Mesenchymal stem cell (in vitro differentiated cells and primary cell): Measurements from ENCODE around the gene STK17A.

Source experiments
- DNase-seq: peaks from one replicate; pipeline ENCODE4 v3.0.0-alpha.2; 2013
- H2AFZ ChIP-seq: one replicate; pipeline ENCODE4 v1.6.1; 2013; ENCODE audit warnings: low read depth, mild to moderate bottlenecking, control low read depth, inconsistent platforms, low read length, moderate library complexity
- H2AK5ac ChIP-seq: 2 replicates; pipeline ENCODE4 v1.6.1; 2013; ENCODE audit warnings: low read length, moderate library complexity, mild to moderate bottlenecking, inconsistent platforms; ENCODE audit not compliant: severe bottlenecking
- H2BK120ac ChIP-seq: one replicate; pipeline ENCODE4 v1.6.1; 2013; ENCODE audit warnings: low read depth, mild to moderate bottlenecking, inconsistent platforms, low read length, moderate library complexity
- H2BK12ac ChIP-seq, 2 experiments: one replicate each; pipeline ENCODE4 v1.6.1; 2013; ENCODE audit warnings: inconsistent platforms in 2 of 2, low read length in 2 of 2, mild to moderate bottlenecking in 2 of 2, moderate library complexity in 2 of 2, control low read depth in 1 of 2
- H2BK15ac ChIP-seq: one replicate; pipeline ENCODE4 v1.6.1; 2013; ENCODE audit warnings: mild to moderate bottlenecking, low read depth, inconsistent platforms; ENCODE audit not compliant: poor library complexity, severe bottlenecking
- H2BK5ac ChIP-seq: 2 replicates; pipeline ENCODE4 v1.6.1; 2013; ENCODE audit warnings: low read depth, mild to moderate bottlenecking, low read length, control low read depth, inconsistent platforms; ENCODE audit not compliant: poor library complexity, severe bottlenecking
- H3K14ac ChIP-seq, 2 experiments: one replicate each; pipeline ENCODE4 v1.6.1; 2013; ENCODE audit warnings: inconsistent platforms in 2 of 2, low read length in 2 of 2, control low read depth in 1 of 2, mild to moderate bottlenecking in 1 of 2, moderate library complexity in 1 of 2
- H3K18ac ChIP-seq, 2 experiments: one replicate each; pipeline ENCODE4 v1.6.1; 2013; ENCODE audit warnings: inconsistent platforms in 2 of 2, low read length in 2 of 2, control low read depth in 1 of 2, low read depth in 1 of 2, mild to moderate bottlenecking in 1 of 2
- H3K23ac ChIP-seq, 2 experiments: one replicate each; pipeline ENCODE4 v1.6.1; 2013; ENCODE audit warnings: inconsistent platforms in 2 of 2, low read length in 2 of 2, mild to moderate bottlenecking in 2 of 2, moderate library complexity in 2 of 2, control low read depth in 1 of 2
- H3K27ac ChIP-seq: 2 replicates; pipeline ENCODE4 v1.5.1; 2013; ENCODE audit warnings: mild to moderate bottlenecking, moderate library complexity, low read length, control low read depth, inconsistent platforms; ENCODE audit not compliant: poor library complexity, severe bottlenecking
- H3K27me3 ChIP-seq, 2 experiments: 2 replicates each; pipeline versions ENCODE4 v1.6.1 to v1.7.0; 2013; ENCODE audit warnings: low read length in 2 of 2, mild to moderate bottlenecking in 2 of 2, moderate library complexity in 2 of 2, control low read depth in 1 of 2, inconsistent platforms in 1 of 2; ENCODE audit not compliant: control insufficient read depth in 1 of 2, insufficient read depth in 1 of 2
- H3K36me3 ChIP-seq, 2 experiments: 2 replicates each; pipeline versions ENCODE4 v1.6.1 to v1.7.0; 2013; ENCODE audit warnings: low read length in 2 of 2, control low read depth in 1 of 2, inconsistent platforms in 1 of 2, low read depth in 1 of 2, mild to moderate bottlenecking in 1 of 2; ENCODE audit not compliant: insufficient read depth in 2 of 2, control insufficient read depth in 1 of 2
- H3K4ac ChIP-seq, 2 experiments: one replicate each; pipeline ENCODE4 v1.6.1; 2013; ENCODE audit warnings: inconsistent platforms in 2 of 2, low read length in 2 of 2, mild to moderate bottlenecking in 2 of 2, moderate library complexity in 2 of 2, control low read depth in 1 of 2, low read depth in 1 of 2
- H3K4me1 ChIP-seq: 2 replicates; pipeline ENCODE4 v1.6.1; 2013; ENCODE audit warnings: low read depth, low read length, control low read depth; ENCODE audit not compliant: control insufficient read depth, insufficient read depth
- H3K4me2 ChIP-seq: 2 replicates; pipeline ENCODE4 v1.6.1; 2013; ENCODE audit warnings: low read length, mild to moderate bottlenecking, inconsistent platforms; ENCODE audit not compliant: poor library complexity, severe bottlenecking
- H3K4me3 ChIP-seq, 2 experiments: 2 replicates each; pipeline versions ENCODE4 v1.5.1 to v1.7.0; 2013; ENCODE audit warnings: low read length in 2 of 2, mild to moderate bottlenecking in 2 of 2, control low read depth in 1 of 2, low read depth in 1 of 2; ENCODE audit not compliant: insufficient read depth in 1 of 2
- H3K79me1 ChIP-seq: replicated peaks from 2 replicates; pipeline ENCODE4 v1.6.1; 2013; ENCODE audit warnings: mild to moderate bottlenecking, control low read depth, low read length, inconsistent platforms; ENCODE audit not compliant: poor library complexity, severe bottlenecking
- H3K9ac ChIP-seq: 2 replicates; pipeline ENCODE4 v1.7.0; 2013; ENCODE audit warnings: mild to moderate bottlenecking, low read length, moderate library complexity
- H3K9me3 ChIP-seq: 2 replicates; pipeline ENCODE4 v1.7.0; 2013; ENCODE audit warnings: mild to moderate bottlenecking, low read length; ENCODE audit not compliant: control insufficient read depth
- H4K8ac ChIP-seq: one replicate; pipeline ENCODE4 v1.6.1; 2013; ENCODE audit warnings: inconsistent platforms, mild to moderate bottlenecking, low read length, moderate library complexity
- H4K91ac ChIP-seq: one replicate; pipeline ENCODE4 v1.6.1; 2013; ENCODE audit warnings: mild to moderate bottlenecking, low read length, inconsistent platforms
- WGBS: methylation state at CpG from one replicate; pipeline ENCODE4 v1.1.7; 2013; ENCODE audit warnings: mixed read lengths; 5-methylcytosine and 5-hydroxymethylcytosine counted together

STK17A gene

DNA sequence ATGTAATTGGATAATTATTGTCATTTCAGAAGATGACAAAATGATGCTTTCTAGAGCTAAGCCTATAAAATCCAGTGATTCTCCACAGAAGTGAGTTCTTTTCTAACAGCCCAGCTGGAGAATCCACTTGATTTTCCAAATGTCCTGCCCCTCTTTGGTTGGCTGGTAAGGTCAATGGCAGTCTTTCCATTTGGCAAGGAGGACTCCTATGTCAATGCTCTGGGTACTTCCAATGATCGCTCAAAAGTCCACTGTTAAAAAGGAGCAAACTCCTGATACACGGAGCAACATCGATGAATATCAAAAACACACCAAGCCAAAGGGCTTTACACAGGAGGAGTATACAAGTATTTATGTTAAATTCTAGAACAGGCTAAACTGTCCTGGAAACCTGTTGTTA is 57.8 kb downstream of the STK17A start:
- Histone ChIP-seq H4K91ac (no peak overlapping the region), H3K18ac (no peak overlapping the region), H3K4ac (no peak overlapping the region), H3K4me3 (no peak overlapping the region), H3K4me2 (no peak overlapping the region), H3K27ac (no peak overlapping the region), H2BK15ac (no peak overlapping the region), H3K27me3 (no peaks in the 10 kb centered on the region), H4K8ac (no peak overlapping the region), H3K23ac (no peak overlapping the region), H3K36me3 (peaks cover 34 to 70% of the 10 kb centered on the region in 2 experiments), H3K79me1 (peaks cover 24% of the 10 kb centered on the region), H3K14ac (no peak overlapping the region), H2BK120ac (no peak overlapping the region), H2AK5ac (no peak overlapping the region), H2BK5ac (no peak overlapping the region), H3K4me1 (peaks cover 4% of the 10 kb centered on the region), H3K9me3 (no peaks in the 10 kb centered on the region), H2BK12ac (no peak overlapping the region), H2AFZ (no peak overlapping the region), H3K9ac (peak overlapping the region; percentile 67)
- 86% methylated on average over 1 of the region's 3 CpGs for WGBS
- no peak for DNase-seq

DNA sequence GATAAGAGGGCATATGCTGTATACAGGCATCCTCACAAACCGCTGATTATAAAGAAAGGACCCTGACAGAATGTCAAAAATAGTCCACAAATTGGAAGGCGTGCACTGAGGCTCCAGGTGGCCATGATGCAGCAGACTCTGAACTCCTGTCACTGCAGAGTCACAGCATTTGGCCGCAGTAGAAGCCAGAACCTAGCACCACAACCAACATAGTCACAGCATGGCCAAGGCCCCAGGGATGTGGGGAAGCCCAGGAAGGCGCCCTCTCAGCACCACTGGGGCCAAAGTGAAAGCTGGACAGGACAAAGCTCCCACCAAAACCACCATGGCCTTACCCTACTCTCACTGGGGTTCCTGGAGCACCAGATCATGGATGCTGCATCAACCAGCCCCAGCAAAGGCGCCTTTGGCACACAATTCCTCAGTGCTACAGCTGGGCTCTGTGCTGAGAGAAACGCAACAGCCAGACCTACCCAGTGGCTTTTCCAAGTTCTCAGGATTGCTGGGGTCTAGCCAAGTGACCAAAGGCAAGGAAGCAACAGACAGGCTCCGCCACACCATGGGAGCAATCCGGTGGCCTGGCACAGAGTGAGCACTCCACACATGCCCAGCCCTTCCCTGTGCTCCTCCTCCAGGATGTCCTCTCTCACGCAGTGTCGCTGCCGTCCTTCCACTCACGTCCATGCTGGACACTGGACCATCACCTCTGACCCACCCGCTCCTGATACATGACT is 60.2 kb downstream of the STK17A start:
- Histone ChIP-seq H3K4me3 (no peak overlapping the region), H2BK12ac (peak overlapping the region in 1 of 2 experiments; percentile 38), H2AFZ (no peak overlapping the region), H3K23ac (no peak overlapping the region), H3K4ac (peak overlapping the region in 1 of 2 experiments; percentile 15), H3K9me3 (no peaks in the 10 kb centered on the region), H3K4me2 (no peak overlapping the region), H3K36me3 (peaks cover 30 to 46% of the 10 kb centered on the region in 2 experiments), H3K27ac (no peak overlapping the region), H2AK5ac (no peak overlapping the region), H3K27me3 (no peaks in the 10 kb centered on the region), H2BK120ac (no peak overlapping the region), H4K91ac (peak overlapping the region; percentile 86), H3K4me1 (peaks cover 21% of the 10 kb centered on the region), H2BK5ac (no peak overlapping the region), H3K79me1 (peaks cover 25% of the 10 kb centered on the region), H3K9ac (no peak overlapping the region), H3K14ac (no peak overlapping the region), H3K18ac (no peak overlapping the region), H4K8ac (peak overlapping the region; percentile 10), H2BK15ac (no peak overlapping the region)
- DNase-seq: no peak
- WGBS: 97% methylated on average over 13 of the region's 13 CpGs

DNA sequence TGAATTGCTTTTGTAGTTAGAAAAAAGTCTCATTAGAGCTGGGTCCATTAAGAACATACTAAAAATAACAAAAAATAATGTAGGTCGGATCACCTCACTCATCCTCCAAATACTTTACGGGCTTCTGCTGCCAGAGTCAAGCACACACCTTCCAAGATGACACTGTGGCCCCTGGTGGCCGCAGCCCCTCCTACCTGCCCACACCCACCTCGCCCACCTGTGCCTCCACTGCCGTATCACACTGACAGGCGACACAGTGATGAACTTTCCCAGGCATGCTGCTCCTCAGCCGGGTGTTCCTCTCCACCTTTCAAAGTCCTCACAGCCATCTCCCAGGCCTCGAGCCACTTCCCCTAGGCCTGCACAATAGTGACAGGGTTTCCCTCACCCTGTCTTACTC is 60.9 kb downstream of the STK17A start:
- Histone ChIP-seq H3K27ac (no peak overlapping the region), H2BK15ac (peak overlapping the region; percentile 23), H3K23ac (no peak overlapping the region), H3K14ac (no peak overlapping the region), H2AFZ (no peak overlapping the region), H2BK12ac (peak overlapping the region in 1 of 2 experiments; percentile 0), H3K36me3 (peaks cover 30 to 42% of the 10 kb centered on the region in 2 experiments), H2BK5ac (no peak overlapping the region), H3K18ac (no peak overlapping the region), H3K79me1 (peaks cover 25% of the 10 kb centered on the region), H2BK120ac (no peak overlapping the region), H2AK5ac (no peak overlapping the region), H3K9me3 (no peaks in the 10 kb centered on the region), H3K4me3 (no peak overlapping the region), H4K91ac (peak overlapping the region; percentile 67), H3K9ac (no peak overlapping the region), H3K27me3 (no peaks in the 10 kb centered on the region), H3K4me2 (no peak overlapping the region), H3K4ac (no peak overlapping the region), H3K4me1 (peaks cover 24% of the 10 kb centered on the region), H4K8ac (peak overlapping the region; percentile 21)
- WGBS: 86% methylated on average over 8 of the region's 8 CpGs
- DNase-seq: no peak

DNA sequence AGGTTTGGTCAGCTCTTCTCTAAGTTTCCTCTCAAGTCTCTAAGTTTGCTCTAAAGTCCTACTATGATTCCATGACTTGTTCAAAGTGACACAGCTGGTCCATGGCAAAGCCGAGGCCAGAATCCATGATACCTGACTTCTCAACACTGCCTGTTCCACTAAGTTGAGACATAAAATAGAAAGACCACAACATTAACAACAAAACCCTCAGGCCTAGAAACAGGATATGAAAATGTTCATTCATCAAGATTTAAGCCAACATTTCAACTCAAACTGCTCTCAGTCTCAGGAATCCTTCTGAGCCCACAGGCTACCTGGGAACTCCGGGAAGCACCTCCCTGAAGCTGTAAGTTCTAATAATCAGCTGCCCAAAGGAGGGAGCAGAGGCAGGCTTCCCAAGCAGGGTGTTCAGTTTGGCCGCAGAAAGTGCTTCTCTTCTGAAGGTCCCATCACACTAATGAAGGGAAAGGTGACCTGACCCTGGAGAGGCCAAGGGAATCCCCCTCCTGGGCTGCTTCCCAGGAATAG is 62.9 kb downstream of the STK17A start:
- Histone ChIP-seq H3K4me2 (no peak overlapping the region), H3K4ac (peak overlapping the region; percentile 18 to 97), H2BK12ac (peak overlapping the region; percentile 57 to 94), H3K27me3 (no peaks in the 10 kb centered on the region), H2BK5ac (no peak overlapping the region), H3K23ac (peak overlapping the region in 1 of 2 experiments; percentile 28), H3K14ac (peak overlapping the region in 1 of 2 experiments; percentile 68), H3K4me1 (peaks cover 26% of the 10 kb centered on the region), H3K9ac (peak overlapping the region; percentile 77), H4K91ac (peak overlapping the region; percentile 9), H3K36me3 (peaks cover 21 to 31% of the 10 kb centered on the region in 2 experiments), H3K79me1 (peaks cover 19% of the 10 kb centered on the region), H4K8ac (peak overlapping the region; percentile 20), H2AFZ (no peak overlapping the region), H2AK5ac (peak overlapping the region; percentile 83), H3K18ac (peak overlapping the region; percentile 73 to 90), H3K4me3 (no peak overlapping the region), H2BK15ac (peak overlapping the region; percentile 52), H3K9me3 (no peaks in the 10 kb centered on the region), H2BK120ac (peak overlapping the region; percentile 21), H3K27ac (peak overlapping the region; percentile 96)
- 98% methylated on average over 3 of the region's 3 CpGs for WGBS
- DNase-seq: peak; percentile 37
